Cardiac muscle cell (in vitro differentiated cells and primary cell): ENCODE data around the gene KY. TPM values are rescaled to one million over a fixed set of nuclear protein-coding genes. Genes with fewer than 3 reads are reported as not detected.
"Not testable (repeated sequence)": the region's sequence is repeated elsewhere in the genome, so short reads cannot be mapped to it uniquely, and the experiment has no call there.

Experiments
- DNase-seq, 2 donors: peaks; one replicate each; pipeline versions ENCODE4 v3.0.0 to v3.0.0-alpha.2; 2010 to 2017; ENCODE audit warnings: low read depth in 1 of 2, low spot score in 1 of 2
- H3K27ac ChIP-seq: fragments of 200-600 bp; sonication (generic); 2 replicates; pipeline ENCODE4 v1.5.1; 2016
- H3K27me3 ChIP-seq: fragments of 200-600 bp; sonication (generic); 2 replicates; pipeline ENCODE4 v1.6.0; 2016; ENCODE audit warnings: control low read depth
- H3K36me3 ChIP-seq: fragments of 200-600 bp; sonication (generic); 2 replicates; pipeline ENCODE4 v1.5.1; 2016; ENCODE audit warnings: control low read depth
- H3K4me1 ChIP-seq: fragments of 200-600 bp; sonication (generic); 2 replicates; pipeline ENCODE4 v1.8.1; 2017; ENCODE audit warnings: low read depth, mild to moderate bottlenecking, mixed run types
- H3K4me3 ChIP-seq: fragments of 200-600 bp; sonication (generic); 2 replicates; pipeline ENCODE4 v1.5.1; 2016; ENCODE audit warnings: mild to moderate bottlenecking
- H3K9me3 ChIP-seq: fragments of 200-600 bp; sonication (generic); 2 replicates; pipeline ENCODE4 v1.5.1; 2017; ENCODE audit warnings: low read depth, mild to moderate bottlenecking, control low read depth
- CTCF ChIP-seq: IDR thresholded peaks from 2 replicates; pipeline ENCODE4 v1.5.1; 2012; ENCODE audit warnings: low read depth, mild to moderate bottlenecking, low read length
- polyA plus RNA-seq: library from polyadenylated mRNA; unstranded; fragments of >200 nt; fragmentation: Nextera tagmentation; extraction: Ambion mirVana; gene quantifications from 2 replicates; pipeline ENCODE4 v1.2.1, GENCODE V29; 2016
- total RNA-seq: library from RNA; depleted of rRNA; stranded (reverse); fragments of >200 nt; gene quantifications from 2 replicates; pipeline ENCODE4 v1.2.3, GENCODE V29; 2016

The KY gene
- total and polyA plus RNA-seq, 2 experiments from 2014 or later, result 0.35 to 1.2 TPM

DNA sequence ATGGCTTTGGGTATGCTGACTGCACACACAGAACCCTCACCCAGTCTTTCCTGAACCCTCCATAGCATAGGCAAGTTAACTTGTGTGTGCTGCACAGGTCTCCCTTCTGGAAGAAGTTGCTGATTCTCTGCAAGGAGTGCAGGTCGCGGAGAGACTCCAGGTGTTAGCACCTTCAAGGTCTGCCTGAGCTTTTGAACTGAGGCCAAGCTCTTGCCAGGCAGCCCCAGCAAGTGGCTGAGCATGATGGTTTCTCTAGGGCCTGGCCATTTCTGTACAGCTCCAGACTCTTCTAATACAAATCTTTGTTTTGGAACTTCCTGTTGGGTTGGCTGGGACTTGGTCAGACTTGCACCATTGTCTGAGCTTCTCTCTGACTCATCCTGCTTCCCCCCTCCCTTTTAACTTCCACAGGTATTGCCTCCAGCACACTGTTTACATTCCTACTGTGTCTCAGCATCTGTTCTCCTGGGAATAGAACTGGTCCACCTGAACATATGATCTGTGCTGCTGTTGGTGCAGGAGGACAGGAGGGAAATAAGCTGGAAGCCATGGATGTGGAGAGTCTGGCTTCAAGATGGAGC, 53.3 kb downstream of the KY start:
- DNase-seq, result peak in 1 of 2 donors; percentile 13
- peaks cover 4% of the 10 kb centered on the region for H3K4me1 ChIP-seq
- no peaks in the 10 kb centered on the region for H3K9me3 ChIP-seq
- no peak overlapping the region for H3K4me3 ChIP-seq
- peaks cover 36% of the 10 kb centered on the region for H3K27me3 ChIP-seq
- no peaks in the 10 kb centered on the region for H3K36me3 ChIP-seq
- H3K27ac ChIP-seq, result no peak overlapping the region
- TF ChIP-seq CTCF, result no peak

DNA sequence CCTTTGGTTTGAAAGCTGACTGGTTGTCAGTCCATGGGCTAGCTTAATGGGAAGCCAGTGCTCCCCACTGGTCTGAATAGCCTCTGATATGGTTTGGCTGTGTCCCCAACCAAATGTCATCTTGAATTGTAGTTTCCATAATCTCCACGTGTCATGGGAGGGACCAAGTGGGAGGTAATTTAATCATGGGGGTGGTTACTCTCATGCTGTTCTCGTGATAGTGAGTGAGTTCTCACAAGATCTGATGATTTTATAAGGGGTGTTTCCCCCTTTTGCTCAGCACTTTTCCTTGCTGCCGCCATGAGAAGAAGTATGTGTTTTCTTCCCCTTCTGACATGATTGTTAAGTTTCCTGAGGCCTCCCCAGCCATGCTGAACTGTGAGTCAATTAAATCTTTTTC, 55.8 kb downstream of the KY start:
- not testable (repeated sequence) for H3K36me3 ChIP-seq, DNase-seq, H3K4me1 ChIP-seq, H3K4me3 ChIP-seq, H3K27ac ChIP-seq, H3K9me3 ChIP-seq
- peaks cover 28% of the 10 kb centered on the region for H3K27me3 ChIP-seq

- no peak overlapping the region for H3K4me3 ChIP-seq
- H3K36me3 ChIP-seq, result no peaks in the 10 kb centered on the region
- H3K27ac ChIP-seq, result no peak overlapping the region
- peaks cover 22% of the 10 kb centered on the region for H3K27me3 ChIP-seq
- no peak for TF ChIP-seq CTCF
- H3K4me1 ChIP-seq, result no peaks in the 10 kb centered on the region
- no peak for DNase-seq
- H3K9me3 ChIP-seq, result no peaks in the 10 kb centered on the region
Observed at GRCh38 chr3:134594331-134594741, 56.5 kb downstream of the KY start.

GRCh38 chr3:134592806-134593205, 58.0 kb downstream of the KY start:
- no peak for DNase-seq
- Histone ChIP-seq H3K4me1 (no peaks in the 10 kb centered on the region), H3K9me3 (no peaks in the 10 kb centered on the region), H3K27me3 (peaks cover 15% of the 10 kb centered on the region), H3K36me3 (no peaks in the 10 kb centered on the region), H3K27ac (no peak overlapping the region), H3K4me3 (no peak overlapping the region)
- TF ChIP-seq CTCF, result no peak

DNA sequence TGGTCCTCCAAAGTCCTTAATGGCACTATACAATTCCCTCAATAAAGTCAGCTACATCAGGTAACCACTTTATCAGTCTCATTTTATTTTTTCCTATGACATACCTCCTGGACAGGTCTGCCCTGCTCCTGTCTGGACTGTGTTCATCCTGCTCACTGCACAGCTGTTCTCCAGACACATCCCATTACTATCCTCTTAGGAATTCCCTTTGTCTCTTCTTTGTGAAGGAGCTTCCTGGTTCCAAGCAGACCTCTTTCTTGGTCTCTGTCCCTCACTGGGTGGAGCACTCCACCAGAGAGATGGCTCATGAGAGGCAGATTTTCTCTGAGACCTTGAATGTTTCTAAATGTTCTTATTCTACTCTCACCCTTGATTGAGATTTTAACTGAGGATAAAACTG, 60.1 kb downstream of the KY start:
- Histone ChIP-seq H3K4me1 (no peaks in the 10 kb centered on the region), H3K27ac (no peak overlapping the region), H3K27me3 (peaks cover 3% of the 10 kb centered on the region), H3K9me3 (no peaks in the 10 kb centered on the region), H3K4me3 (no peak overlapping the region), H3K36me3 (no peaks in the 10 kb centered on the region)
- no peak for DNase-seq
- TF ChIP-seq CTCF, result no peak

DNA sequence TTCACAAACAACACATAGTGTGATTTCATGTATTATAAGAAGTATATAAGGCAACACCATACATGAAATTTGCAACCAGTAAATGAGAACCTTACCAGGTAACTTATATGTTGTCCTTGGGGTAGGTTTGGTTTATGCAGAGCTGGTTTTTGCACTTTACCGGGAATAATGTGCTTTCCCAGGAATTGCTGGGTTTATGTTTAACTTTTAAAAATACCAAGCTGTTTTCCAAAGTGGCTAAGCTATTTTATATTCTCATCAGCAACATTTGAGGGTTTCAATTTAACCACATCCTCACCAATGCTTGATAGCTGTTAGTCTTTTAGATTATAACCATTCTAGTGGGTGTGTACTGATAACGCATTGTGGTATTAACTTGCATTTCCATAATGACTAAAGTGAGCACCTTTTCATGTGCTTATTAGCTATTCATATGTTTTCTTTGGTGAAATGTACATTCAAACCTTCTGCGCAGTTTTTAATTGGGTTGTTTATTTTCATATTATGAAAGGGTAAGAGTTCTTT, 71.6 kb downstream of the KY start:
- no peak overlapping the region for H3K4me3 ChIP-seq
- DNase-seq, result no peak
- TF ChIP-seq CTCF, result no peak

More for the DNA sequence above, 71.6 kb downstream of the KY start:
- Histone ChIP-seq H3K4me1 (no peaks in the 10 kb centered on the region), H3K36me3 (no peaks in the 10 kb centered on the region), H3K9me3 (no peaks in the 10 kb centered on the region), H3K27ac (no peak overlapping the region), H3K27me3 (no peaks in the 10 kb centered on the region)
